GM19324 (cell line): ENCODE data around the gene LYST.

ENCODE experiments used
- ATAC-seq: cut with Tn5 transposase; IDR thresholded peaks from one replicate; pipeline ENCODE4 v1.9.1; 2021; ENCODE audit warnings: mild to moderate bottlenecking, moderate library complexity; ENCODE audit not compliant: unreplicated experiment, low FRiP score

Gene LYST

GRCh38 chr1:235725434-235725833, 141.3 kb downstream of the LYST start:
- ATAC-seq: no peak

GRCh38 chr1:235724730-235725129, 142.0 kb downstream of the LYST start:
- ATAC-seq: no peak

GRCh38 chr1:235722858-235723257, 143.8 kb downstream of the LYST start:
- no peak for ATAC-seq

- no peak for ATAC-seq
Observed at GRCh38 chr1:235721982-235722381, 144.7 kb downstream of the LYST start.

- ATAC-seq: no peak
Observed at GRCh38 chr1:235720544-235720943, 146.2 kb downstream of the LYST start.

GRCh38 chr1:235714205-235714897, 152.4 kb downstream of the LYST start:
- no peak for ATAC-seq

- no peak for ATAC-seq
Observed at GRCh38 chr1:235712812-235713211, 153.9 kb downstream of the LYST start.

- no peak for ATAC-seq
Observed at GRCh38 chr1:235710687-235711086, 156.0 kb downstream of the LYST start.

GRCh38 chr1:235709018-235709417, 157.7 kb downstream of the LYST start:
- ATAC-seq: no peak

GRCh38 chr1:235708390-235708962, 158.2 kb downstream of the LYST start:
- ATAC-seq: no peak

GRCh38 chr1:235703506-235703905, 163.2 kb downstream of the LYST start:
- ATAC-seq: no peak

- no peak for ATAC-seq
Observed at GRCh38 chr1:235702412-235702811, 164.3 kb downstream of the LYST start.

- no peak for ATAC-seq
Observed at GRCh38 chr1:235697508-235697907, 169.2 kb downstream of the LYST start.

- ATAC-seq: no peak
Observed at GRCh38 chr1:235689356-235689755, 177.3 kb downstream of the LYST start.

- no peak for ATAC-seq
Observed at GRCh38 chr1:235688096-235688495, 178.6 kb downstream of the LYST start.

GRCh38 chr1:235683653-235684052, 183.1 kb downstream of the LYST start:
- ATAC-seq: no peak

GRCh38 chr1:235682216-235682615, 184.5 kb downstream of the LYST start:
- no peak for ATAC-seq

GRCh38 chr1:235679644-235680043, 187.1 kb downstream of the LYST start:
- ATAC-seq: no peak

GRCh38 chr1:235679005-235679404, 187.7 kb downstream of the LYST start:
- ATAC-seq: no peak

GRCh38 chr1:235675152-235675890, 191.4 kb downstream of the LYST start:
- ATAC-seq: no peak

GRCh38 chr1:235673981-235674380, 192.7 kb downstream of the LYST start:
- ATAC-seq: no peak

- no peak for ATAC-seq
Observed at GRCh38 chr1:235671992-235672391, 194.7 kb downstream of the LYST start.
